T-helper 22 cell (primary cell): ENCODE data around the gene PNMA8B.
A peak's percentile ranks its signal among the peaks of the same experiment; 100 is the strongest.
"Not testable (repeated sequence)": the region's sequence is repeated elsewhere in the genome, so short reads cannot be mapped to it uniquely, and the experiment has no call there.

Experiments used
- DNase-seq: peaks from one replicate; pipeline ENCODE4 v3.0.0-alpha.2; 2020; ENCODE audit warnings: low read depth

The PNMA8B gene

DNA sequence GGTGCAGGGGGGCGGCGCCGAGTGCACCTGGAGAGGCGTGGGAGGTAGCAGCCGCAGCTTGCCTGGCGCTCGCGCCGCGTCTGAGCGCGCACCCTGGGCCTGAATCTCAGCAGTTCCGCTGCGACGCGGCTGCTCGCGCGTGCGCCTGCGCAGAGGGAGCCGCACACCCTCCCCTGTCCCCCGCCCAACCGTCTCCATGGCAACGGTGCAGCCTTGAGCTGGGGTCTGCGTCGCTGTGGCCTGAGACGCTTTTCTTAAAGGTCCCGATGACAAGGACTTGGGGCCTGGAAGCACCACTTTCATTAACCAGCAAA is at the start of gene PNMA8B:
Gene PNMA8B, minus strand, starts transcription at position 82 of the 314 bp plus-strand sequence. CDS start 402 bp downstream, outside the sequence.
- DNase-seq = no peak

DNA sequence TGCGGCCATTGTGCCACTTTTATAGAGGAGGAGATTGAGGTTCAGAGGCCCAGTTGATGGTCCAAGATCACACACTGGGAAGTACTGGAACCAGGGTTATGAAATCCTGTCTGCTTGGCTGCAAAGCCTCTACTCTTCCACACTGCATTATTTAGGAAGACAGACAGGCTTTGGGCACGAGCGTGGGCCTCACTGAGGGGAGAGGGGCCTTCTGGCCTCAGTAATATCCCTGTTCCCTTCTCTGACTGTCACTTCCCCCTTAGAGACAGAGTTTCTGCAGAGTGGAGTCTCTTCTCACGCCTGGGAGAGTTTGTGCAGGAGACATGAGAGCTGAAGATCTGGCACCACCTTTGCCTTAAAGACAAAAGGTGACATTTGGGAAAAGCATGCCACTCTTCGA is 49.0 kb upstream of the PNMA8B start:
- no peak for DNase-seq

GRCh38 chr19:46542428-46543230 is 47.0 kb upstream of the PNMA8B start:
- DNase-seq = peak; percentile 39

- peak; percentile 9 for DNase-seq
These were observed 41.8 kb upstream of the PNMA8B start for GRCh38 chr19:46537136-46538097.

DNA sequence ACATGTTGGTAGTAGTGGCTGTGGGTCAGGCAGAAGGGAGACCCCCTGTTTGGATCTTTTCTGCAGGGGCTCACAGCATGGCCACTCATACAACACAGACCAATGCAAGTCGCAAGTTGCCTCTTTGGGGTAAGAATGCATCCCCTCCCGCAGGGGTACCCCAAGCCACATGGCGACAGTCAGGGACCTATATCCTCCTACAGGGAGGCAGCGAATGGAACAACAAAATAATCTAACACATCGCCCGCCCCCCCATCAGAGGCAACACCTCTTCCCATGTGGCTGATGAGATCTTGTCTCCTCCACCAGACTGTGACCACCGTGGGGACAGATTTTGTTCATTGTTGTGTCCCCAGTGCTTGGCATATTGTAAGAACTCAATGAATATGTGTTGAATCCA is 40.7 kb upstream of the PNMA8B start:
- DNase-seq = no peak

DNA sequence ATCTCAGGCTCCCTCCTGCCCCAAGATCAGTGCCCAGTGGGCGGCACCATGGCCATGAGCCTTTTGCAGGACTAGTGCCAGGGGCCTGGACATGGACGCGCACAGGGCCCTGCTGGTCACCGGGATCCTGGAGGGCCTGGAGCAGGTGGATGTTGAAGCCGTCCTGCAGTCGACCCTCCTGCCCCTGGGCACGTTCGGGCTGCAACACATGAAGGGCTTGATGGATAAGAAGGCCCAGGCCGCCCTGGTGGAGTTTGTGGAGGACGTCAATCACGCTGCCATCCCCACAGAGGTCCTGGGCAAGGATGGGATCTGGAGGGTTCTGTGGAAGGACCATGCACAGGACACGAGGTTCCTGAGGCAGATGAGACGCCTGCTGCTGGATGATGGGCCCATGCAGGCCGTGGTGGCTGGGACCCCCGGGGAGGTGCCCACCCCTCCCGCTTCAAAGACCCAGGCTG is 38.0 kb upstream of the PNMA8B start:
- DNase-seq = no peak

DNA sequence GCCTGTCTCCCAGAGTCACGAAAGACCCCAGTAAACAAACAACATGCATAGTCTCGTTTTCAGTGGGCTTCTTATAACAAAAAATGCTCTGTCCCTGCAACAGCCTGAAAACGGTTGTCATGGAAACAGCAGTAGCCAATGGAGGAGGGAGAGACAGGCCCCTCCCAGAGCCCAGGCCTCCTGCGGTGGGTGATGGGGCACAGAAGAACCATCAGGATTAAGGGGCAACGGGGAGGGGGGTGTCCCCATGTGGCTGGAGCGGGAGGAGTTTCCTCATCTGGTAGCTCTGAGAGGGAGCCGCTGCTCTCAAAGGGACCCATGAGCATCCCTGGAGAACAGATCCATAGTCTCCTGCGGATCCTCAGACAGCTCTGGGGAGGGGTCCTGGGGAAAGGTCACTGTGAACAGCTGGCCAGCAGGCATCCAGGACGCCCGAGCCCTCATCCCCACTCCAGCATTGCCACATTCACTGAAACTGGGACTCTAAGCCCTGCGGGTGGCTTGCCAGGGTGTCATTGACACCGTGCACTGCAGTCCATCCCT is 37.5 kb upstream of the PNMA8B start:
- DNase-seq = no peak

- DNase-seq = no peak
These were observed 35.0 kb upstream of the PNMA8B start for GRCh38 chr19:46530636-46531035.

DNA sequence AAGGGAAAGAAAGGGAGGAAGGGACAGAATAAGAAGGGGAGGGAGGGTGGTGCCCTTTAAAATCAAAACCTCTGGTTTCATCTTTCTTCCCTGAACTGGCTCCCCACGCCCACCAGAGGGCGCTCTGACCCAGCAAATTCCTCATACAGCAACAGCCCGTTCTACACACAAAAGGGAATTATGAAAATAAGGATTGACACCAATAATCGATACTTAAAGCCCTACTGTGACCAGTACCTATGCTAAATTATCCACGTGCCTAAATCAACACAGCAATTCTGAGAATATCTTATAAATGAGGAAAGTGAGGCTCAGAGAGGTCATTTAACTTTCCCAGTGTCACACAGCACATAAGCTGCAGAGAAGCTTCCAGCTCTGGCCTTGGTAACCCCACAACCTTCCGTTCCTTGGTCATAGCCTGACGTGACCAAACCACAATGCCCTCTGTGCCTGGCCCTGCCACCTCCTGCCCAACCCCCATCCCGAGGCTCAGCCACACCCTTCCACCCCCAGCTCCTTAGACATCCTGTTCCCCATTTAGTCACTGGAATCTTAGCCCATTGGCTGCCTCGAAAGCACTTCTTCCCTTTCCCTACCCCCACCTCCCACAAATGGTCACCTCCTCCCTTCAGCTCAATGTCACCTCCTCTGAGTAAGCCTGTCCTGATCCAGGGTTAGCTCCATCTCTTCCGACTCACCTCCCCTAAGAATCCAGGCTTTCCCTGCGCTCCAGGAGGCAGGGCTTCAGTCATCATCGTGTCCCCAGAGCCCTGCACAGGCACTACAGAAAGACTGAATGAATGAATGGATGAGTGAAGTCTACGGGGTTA is 34.2 kb upstream of the PNMA8B start:
- DNase-seq = peak; percentile 33

- DNase-seq = no peak
These were observed 33.2 kb upstream of the PNMA8B start for GRCh38 chr19:46528601-46529590.

- not testable (repeated sequence) for DNase-seq
These were observed 31.1 kb upstream of the PNMA8B start for GRCh38 chr19:46526801-46527200.

DNA sequence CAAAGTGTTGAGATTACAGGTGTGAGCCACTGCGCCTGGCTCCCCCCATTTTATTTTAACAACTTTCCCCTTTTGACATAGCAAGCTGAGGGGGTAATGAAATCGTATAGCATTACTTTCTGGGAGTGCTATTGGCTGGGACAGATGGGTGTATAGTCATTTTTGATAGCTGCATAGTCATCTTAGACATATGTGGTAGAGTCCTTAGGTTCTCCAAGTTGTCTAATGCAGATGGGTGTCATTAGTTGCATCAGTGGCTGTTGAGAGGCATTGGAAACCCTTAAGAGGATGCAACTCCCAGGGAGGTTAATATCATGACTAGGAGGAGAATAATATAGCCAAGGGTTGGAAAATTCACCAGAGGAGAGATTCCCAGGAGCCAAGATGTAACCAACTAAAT is 28.6 kb upstream of the PNMA8B start:
- no peak for DNase-seq

GRCh38 chr19:46522988-46523387 is 27.3 kb upstream of the PNMA8B start:
- not testable (repeated sequence) for DNase-seq

DNA sequence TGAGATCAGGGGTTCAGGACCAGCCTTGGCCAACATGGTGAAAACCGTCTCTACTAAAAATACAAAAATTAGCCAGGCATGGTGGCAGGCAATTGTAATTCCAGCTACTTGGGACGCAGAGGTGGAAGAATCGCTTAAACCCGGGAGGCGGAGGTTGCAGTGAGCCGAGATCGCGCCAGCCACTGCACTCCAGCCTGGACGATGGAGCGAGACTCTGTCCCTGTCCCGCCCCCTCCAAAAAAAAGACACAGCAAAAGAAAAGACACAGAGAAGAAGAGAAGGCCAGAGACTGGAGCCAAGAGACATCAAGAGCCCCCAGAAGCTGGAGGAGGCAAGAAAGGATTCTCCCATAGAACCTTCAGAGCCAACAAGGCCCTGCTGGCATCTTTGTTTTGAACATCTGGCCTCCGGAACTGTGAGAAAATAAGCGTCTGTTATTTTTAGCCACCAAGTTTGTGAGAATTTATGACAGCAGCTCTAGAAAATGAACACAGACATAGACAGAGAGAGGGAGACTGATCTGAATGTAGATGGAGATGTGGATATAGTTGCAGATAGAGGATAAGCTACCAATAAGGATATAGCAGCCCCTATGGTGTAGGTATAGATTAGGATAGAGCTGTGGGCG is 25.7 kb upstream of the PNMA8B start:
- no peak for DNase-seq

DNA sequence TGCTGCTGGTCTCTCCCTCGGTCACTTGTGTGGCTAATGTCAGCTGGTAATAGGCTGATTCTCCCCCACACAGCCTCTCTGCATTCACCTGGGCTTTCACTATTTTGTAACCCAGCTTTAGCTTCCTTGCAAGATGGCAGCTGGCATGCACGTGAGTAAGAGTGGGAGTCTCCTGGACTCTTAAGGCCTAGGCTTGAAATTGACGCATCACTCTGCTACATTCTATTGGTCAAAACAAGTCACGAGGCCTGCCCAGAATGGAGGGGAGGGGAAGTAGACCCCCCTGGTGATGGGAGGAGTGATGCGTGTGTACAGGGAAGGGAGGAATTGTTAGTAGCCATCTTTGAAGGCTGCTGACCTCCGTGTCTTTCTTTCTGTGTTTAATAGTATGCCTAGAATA is 24.9 kb upstream of the PNMA8B start:
- no peak for DNase-seq

DNA sequence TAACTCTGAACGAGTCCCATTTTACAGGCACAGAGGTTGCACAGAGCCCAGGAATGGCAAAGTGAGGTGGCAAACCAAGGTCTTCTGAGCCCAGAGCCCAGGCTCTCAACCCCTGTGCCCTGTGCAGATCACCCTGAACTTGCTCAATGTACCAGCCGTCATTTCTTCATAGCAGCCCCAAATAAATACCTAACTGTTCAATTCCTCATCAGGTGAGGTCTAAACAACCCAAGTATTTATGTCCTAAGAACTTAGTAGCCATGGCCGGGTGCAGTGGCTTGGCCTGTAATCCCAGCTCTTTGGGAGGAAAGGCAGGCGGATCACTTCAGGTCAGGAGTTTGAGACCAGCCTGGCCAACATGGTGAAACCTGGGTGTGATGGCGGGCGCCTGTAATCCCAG is 21.8 kb upstream of the PNMA8B start:
- no peak for DNase-seq

- DNase-seq = no peak
These were observed 20.2 kb upstream of the PNMA8B start for GRCh38 chr19:46515879-46516350.

- no peak for DNase-seq
These were observed 19.6 kb upstream of the PNMA8B start for GRCh38 chr19:46515290-46515609.

DNA sequence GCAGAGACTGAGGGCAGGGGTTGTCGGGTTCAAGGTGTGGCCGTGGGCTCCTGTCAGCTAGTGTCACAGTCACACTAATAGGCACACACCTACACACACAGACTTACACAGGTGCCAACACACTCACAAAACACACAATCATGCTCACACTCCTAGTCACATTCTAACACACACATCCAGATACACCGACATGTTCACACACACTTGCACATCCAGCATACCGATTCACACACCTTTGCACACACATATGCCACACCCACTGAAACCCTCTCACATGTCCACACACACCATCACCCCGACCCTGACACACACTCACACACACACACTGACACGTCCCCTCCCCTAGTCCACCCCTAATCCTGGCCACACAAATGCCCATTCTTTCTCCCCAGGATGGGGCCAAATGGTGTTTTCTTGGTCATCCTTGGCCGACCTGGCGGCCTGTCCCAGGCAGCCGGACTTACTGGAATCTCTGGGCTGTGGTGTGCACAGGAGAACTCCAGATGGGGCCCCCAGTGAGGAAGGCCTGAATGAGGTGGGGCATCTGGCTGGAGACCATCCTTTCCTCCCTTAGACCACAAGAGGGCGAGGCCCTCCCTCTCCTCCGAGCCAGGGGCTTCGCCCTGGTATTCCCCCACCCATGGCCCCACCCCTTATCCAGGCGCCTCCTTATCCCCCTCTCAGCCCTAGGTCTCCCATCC is 19.1 kb upstream of the PNMA8B start:
- DNase-seq = no peak
